CD4-positive, alpha-beta T cell treated with Interleukin-6 at 100 ng/mL for 8 hours (primary cell): ENCODE results near the gene TTLL1.
"Not testable (repeated sequence)": the region's sequence is repeated elsewhere in the genome, so short reads cannot be mapped to it uniquely, and the experiment has no call there.

Experiments used
- DNase-seq: peaks from one replicate; pipeline ENCODE4 v3.0.0-alpha.2; 2020; ENCODE audit warnings: mixed read lengths, low spot score

TTLL1 gene

DNA sequence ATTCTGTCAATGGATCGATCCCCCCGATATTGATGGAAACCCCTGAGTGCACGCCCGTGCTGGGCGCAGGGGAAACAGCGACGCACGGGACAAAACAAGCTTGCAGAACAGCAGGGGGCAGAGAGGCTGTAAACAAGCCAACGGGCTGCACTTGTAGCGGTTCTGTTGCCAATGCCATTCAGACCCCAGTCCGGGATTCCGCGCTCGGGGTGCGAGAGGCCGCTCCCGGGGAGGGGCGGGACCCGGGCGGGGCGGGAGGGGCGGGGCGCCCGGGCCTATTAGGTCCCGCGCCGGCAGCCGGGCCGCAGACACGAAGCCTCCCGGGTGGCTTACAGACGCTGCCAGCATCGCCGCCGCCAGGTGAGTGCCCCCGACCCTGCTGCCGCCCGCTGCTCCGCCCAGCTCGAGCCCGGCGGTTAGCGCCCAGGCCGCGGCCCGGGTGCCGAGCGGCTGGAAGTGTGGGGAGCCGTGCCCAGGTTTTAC is 21.3 kb upstream of the TTLL1 start, which contains the start of gene BIK:
Gene BIK (plus strand): TSS at position 307 of the 483 bp plus-strand sequence. CDS start 13,273 bp downstream, outside the sequence.
- peak; percentile 35 for DNase-seq

DNA sequence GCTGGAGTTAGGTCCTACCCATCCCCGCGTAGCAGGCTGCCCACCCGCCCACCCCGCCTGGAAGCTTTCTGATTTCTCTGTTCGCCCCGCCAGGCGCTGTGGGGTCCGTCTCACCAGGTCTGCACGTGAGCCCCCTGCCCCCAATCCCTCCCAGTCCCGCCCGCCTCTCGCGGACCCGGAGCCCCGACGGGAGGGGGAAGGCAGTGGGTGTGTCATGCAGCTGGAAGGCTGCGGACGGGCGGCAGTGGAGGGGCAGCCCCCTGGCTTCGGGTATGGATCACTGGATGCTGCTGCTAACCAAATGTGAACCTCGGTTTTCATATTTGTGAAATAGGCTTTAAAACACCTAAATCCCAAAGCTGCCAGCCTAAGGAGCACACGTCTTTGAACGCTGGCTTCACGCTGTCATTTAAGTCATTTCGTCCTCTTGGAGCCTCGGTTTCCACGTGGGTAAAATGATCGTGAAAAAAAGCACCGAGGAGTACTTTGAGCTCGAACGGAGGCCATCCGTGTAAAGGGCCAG is 20.8 kb upstream of the TTLL1 start:
- DNase-seq, result no peak

DNA sequence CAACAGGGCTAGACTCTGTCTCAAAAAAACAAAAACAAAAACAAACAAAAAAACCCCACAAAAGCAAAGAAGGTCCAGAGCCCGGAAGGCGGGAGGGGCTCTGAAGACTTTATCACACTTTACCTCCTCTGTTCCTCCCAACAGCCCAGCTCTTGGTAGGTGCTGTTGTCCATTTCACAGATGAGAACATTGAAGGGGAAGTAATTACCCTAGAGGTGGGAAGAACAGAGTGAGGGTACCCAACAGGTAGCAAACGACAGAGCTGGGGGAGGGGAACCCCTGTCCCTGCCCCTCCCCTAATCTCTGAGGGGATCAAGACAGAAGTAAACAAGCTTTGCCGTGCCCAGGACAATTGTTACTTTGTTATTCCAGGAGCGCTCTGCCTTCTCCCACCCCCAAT is 20.3 kb upstream of the TTLL1 start:
- no peak for DNase-seq

DNA sequence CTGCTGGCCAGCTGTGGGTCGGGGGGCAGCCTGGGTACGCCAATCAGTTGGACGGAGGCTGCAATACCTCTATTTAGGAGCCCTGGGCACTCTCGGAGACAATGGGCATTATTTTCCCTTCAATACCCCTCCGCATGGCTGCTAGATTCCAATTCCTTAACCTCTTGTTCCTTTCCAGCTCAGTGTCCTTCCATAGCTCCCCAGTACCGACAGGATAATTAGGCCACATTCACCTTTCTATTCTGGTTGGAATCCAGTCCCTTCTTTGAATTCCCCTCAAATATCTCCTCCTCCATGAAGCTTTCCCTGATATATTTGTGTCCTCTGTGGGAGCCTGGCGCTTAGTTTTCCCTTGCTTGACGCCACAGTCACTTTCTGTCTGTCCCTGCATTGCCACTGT is 17.1 kb upstream of the TTLL1 start:
- no peak for DNase-seq

DNA sequence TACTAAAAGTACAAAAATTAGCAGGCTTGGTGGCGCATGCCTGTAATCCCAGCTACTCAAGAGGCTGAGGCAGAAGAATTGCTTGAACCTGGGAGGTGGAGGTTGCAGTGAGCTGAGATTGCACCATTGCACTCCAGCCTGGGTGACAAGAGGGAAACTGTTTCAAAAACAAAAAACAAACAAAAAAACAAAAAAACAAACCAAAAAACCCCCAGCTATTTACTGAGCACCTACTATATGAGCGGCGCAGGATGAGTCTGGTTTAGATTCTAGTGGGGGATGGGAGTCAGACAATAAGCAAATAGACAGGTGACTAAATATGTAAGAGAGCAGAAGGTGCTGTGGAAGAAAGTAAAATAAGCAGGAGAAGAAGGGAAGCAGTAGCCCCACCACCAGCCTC is 15.8 kb upstream of the TTLL1 start:
- not testable (repeated sequence) for DNase-seq

DNA sequence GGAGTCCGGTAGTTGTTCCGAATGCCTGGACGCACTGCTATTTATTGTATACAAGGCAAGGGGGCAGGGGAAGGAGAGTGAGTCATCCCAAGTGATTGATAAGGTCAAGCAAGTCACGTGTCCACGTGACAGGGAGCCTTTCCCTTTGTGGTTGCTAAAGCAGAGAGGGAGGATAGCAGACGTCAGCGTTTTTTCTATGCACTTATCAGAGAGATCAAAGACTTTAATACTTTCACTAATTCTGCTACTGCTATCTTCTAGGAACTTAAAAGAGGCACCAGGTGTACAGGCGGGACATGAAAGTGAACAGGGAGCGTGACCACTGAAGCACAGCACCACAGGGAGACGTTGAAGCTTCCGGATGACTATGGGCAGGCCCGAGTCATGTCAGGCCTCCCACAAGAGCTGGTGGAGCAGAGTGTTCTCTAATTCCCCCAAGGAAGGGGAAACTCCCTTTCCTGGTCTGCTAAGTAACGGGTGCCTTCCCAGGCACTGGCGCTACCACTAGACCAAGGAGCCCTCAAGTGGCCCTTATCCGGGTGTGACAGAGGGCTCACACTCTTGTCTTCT is 14.9 kb upstream of the TTLL1 start:
- not testable (repeated sequence) for DNase-seq

DNA sequence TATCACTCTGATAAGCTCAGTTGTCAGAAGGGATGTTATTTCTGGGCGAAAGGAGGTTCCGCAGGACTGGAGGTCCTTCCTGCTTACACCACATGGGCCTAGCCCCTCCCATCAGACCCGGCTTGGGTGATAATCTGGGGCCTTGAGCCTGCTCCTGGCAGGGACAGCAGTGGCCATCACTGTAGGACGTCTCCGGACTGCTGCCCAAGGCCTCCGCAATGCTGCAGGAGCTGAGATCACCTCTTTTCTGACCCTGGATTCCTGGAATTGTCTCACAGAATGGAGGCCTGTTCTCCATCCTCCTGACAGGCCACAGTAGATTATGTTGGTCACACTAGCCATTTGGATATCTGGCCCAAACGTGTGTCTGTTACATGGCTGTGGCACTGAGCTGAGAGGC is 12.1 kb upstream of the TTLL1 start:
- no peak for DNase-seq

DNA sequence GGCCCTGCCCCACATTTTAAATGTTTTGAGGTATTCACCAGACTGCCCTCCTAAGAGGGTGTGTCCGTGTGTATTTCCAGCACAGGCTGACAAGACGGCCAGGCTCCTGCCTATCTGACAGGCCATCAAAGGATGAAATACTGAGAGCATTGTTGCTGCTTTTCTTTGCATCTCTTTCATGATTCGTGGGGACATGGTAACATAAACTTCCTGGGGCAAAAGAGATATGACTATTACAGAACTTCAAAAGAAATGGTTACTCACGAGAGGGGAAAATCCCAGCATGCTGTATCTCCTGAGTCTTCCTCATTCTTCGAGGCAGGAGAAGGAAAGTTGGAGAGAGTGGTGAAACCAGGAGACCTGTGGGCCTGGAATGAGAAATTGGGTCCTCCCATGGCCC is 11.0 kb upstream of the TTLL1 start:
- no peak for DNase-seq

DNA sequence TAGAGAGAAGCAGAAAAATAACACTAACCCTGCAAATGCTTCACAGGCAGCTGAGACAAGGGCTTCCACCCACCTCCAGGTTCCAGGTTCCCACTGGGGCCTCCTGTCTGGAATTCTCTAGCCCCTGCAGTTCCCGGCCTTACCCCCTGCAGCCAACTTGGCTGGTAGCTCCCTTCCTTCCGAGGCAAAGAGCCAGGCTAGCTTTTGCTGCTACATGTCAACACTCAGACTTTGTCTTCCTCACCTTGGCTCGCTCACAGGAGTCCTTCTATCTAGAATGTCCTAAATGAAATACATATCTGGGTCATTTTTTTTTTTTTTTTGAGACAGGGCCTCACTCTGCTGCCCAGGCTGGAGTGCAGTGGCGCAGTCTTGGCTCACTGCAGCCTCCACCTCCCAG is 9.9 kb upstream of the TTLL1 start:
- no peak for DNase-seq

DNA sequence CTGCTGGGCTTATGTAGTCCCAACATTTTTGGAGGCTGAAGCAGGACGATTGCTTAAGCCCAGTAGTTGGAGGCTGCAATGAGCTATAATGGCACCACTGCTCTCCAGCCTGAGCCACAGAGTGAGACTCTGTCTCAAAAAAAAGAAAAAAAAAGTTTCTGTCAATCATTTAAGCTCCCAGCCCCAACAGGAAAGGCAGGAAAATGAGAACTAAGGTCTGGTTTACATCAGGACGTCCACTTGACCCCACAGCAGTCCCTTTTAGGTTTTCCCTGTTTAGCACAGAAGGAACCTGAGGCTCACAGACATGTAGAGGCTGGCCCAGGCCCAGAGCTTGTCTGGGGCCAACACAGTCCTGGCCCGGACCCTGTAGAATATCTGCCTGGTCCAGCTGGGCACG is 9.2 kb upstream of the TTLL1 start:
- no peak for DNase-seq

DNA sequence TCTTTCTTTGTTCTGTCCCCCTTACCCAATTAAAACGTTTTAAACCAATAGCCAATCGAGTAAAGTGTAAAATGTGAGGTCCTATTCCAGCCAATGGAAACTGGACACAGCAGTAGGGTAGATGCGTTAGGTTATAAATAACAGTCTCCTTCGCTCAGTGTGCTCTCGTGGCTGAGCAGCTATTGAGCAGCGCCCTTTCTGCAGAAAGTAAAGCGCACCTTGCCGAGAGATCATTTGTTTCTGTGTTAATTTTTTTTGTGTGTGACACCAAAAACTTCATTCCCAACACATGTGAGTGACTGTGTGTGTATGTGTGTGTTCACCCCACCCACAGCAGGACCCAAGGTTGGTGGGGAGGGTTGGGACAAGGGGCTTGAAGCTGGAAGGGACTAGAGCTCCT is 7.2 kb upstream of the TTLL1 start:
- DNase-seq, result no peak

DNA sequence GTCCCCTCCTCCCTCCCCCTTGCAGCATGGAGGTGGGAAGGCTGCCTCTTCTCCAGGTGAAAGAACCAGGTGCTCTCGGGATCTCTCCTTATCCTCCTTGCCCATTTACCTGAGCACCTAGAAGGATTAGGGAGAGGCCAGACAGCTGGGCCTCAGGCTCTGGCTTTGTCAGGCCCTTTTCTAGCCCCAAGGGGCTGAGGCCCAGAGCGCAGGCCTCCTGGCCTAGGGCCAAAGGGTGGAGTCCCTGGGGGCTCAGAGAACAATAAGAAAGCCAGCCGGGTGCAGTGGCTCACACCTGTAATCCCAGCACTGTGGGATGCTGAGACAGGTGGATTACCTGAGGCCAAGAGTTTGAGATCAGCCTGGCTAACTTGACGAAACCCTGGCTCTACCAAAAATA is 5.4 kb upstream of the TTLL1 start:
- DNase-seq, result no peak

DNA sequence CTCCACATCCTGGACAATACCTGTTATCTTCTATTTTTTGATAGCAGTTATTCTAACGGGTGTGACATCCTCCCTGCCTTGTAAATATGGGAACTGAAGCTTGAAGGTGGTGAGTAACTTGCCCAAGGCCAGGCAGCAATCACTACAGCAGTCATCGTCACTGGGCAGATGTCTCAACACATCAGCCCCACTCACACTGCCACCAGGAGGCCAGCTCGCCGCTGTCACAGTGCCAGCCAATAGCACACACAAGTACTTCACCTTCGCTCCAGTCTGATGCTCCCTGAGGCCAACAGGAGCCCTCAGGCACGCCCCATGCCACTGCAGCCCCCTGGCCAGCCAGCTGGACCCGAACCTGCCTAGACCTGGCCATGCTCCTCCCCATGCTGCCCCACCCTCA is 4.9 kb upstream of the TTLL1 start:
- DNase-seq, result no peak

DNA sequence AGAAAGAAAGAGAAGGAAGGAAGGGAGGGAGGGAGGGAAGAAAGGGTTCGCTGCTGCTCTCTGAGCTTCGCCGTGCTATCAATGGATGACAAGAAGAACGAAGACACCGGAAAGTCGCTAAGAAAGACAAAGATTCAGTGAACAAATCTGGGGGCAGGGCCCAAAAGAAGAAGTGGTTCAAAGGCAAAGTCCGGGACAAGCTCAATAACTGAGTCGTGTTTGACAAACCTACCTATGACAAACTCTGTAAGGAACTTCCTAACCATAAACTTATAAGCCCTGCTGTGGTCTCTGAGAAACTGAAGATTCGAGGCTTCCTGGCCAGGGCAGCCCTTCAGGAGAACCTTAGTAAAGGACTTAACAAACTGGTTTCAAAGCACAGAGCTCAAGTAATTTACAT is 2.9 kb upstream of the TTLL1 start:
- DNase-seq, result no peak

DNA sequence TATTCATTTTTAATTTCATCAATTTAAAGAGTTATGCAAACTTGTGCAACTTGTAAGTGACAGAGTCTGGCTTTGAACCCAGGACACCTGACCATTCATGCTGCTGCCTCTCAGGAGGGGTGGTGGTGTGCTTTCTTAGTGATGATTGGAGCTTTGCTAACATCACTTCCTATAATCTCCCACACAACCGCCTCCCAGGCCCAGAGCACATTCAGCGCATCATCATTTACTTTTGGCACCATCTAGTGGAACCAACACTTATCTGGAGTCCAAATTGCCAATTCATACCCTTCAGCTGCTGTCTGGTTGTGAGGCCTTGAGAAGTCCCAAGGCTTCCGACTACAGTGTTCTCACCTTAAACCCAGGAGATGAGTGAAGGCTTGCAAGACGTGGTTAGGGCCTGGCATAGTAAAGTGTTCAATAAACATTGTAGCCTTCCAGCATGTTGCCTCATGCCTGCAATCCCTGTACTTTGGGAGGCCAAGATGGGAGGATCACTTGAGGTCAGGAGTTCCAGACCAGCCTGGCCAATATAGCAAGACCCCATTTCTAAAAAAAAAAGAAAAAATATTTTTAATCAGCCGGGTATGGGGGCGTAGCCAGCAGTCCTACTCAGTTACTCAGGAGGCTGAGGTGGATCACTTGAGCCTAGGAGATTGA is 1.1 kb upstream of the TTLL1 start:
- DNase-seq, result peak; percentile 45

DNA sequence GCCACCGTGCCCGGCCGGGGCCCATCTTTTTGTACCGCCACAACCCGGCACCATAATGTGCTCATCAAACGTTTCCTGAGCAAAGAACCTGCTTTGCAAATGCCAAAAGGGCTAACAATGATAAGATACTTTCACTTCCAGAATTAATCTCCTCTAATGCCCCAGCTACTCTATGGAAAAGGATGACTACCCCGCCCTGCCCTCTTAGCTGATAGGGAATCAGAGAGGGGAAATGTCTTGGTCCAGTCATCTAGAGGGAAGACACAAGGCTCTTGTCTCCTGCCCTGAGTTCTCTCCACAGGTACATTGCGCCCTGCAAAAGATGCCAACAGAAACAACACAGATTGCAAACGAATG is 586 bp downstream of the TTLL1 start:
- DNase-seq, result no peak

DNA sequence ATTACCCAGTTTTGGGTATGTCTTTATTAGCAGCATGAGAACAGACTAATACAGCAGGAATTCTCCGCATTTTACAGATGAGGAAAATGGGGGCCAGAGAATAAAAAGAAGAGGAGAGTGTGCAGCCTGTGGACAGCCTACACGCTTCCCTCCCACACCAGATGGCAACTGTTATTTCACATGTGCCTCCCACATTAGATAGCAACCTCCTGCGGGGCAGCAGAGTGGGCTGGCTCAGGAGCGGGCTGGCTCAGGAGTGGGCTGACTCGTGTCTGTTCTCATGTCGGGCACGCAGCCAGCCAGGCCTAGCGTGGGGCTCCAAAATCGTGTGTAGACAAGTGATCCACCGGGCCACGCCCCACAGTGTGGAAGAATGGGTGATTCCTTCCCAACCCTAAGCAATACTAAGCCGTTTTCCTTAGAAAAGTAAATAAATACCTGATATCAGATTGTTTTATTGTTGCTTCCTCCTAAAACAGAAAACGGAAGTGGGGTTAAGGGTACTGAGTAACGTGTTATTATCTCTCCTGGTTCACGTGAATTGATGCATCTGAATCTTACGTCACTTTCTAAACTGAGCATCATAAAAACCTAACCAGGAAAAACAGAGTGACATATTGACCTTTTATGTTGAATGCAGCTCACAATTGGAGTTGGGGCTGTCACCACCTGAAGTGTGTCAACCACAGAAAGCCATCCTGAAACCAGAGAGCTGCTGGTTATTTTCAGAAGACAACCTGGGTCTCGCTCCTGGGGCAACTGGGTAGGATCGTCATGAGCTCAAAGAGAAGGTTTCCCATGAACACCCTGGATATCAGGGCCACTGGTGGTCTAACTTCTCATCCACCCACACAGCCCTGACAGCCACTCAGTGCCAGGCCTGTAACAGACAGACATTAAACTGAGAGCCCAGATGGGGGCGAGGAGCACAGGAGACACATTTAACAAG is 3.3 kb downstream of the TTLL1 start:
- no peak for DNase-seq

DNA sequence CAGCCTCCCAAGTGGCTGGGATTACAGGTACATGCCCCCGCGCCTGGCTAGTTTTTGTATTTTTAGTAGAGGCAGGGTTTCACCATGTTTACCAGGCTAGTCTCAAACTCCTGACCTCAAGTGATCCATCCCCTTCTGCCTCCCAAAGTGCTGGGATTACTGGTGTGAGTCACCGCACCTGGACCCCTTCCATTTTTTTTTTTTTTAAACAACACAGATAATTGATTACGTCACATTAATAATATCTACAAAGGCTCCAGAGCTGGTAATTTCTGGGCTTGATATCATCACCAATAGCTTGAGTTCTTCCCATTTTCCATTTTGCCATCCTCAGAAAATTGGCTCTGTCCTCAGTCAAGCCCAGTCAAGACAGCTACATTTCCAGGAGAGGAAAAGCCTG is 7.2 kb downstream of the TTLL1 start:
- DNase-seq, result no peak

DNA sequence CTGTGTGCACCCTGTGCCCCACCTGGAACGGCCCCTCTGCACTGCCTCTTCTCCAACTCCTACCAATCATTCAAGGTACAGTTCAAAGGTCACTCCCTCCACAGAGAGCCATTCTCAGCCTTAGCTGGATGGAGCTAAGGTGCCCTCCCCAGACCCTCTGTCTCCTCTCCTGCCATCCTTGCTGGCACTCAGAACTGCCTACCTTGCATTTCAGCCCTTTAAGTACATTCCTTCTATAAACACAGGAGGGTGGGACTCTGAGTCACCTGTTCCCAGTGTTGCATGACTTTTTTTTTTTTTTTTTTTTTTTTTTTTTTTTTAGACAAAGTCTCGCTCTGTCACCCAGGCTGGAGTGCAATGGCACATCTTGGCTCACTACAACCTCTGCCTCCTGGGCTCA is 8.6 kb downstream of the TTLL1 start:
- DNase-seq, result no peak

DNA sequence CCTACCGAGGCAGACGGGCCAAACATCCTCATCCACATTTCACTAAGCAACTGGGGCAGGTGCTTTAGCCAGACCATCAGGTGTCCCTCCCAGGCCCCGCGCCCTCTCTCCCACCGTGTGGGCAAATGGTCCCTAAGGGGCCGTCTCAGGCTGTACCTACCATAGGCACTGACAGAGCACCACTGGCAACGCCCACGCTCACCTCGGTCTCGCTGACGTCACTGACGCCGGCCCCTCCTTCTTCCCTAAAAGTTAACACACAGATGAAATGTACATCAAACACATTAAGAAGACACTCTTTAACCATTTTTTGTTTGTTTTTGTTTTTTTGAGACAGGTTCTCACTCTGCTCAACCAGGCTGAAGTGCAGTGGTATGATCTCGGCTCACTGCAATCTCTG is 9.4 kb downstream of the TTLL1 start:
- no peak for DNase-seq

DNA sequence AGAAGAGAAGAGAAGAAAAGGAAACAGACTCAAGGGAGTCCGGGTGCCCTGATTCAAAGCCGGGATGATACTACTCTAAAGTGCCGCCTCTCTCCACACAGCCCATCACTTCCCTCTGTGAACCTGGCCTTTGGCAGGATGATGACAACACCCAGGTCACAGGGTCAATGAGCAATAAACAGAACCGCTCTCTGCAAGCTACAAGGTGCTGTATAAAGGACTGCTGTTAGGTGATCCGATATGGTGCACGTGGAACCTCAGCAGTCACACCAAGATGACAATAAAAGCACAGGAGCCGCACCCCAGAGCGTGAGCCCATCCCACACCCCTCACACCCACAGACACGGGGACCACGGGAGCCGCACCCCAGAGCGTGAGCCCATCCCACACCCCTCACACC is 10.7 kb downstream of the TTLL1 start:
- no peak for DNase-seq

DNA sequence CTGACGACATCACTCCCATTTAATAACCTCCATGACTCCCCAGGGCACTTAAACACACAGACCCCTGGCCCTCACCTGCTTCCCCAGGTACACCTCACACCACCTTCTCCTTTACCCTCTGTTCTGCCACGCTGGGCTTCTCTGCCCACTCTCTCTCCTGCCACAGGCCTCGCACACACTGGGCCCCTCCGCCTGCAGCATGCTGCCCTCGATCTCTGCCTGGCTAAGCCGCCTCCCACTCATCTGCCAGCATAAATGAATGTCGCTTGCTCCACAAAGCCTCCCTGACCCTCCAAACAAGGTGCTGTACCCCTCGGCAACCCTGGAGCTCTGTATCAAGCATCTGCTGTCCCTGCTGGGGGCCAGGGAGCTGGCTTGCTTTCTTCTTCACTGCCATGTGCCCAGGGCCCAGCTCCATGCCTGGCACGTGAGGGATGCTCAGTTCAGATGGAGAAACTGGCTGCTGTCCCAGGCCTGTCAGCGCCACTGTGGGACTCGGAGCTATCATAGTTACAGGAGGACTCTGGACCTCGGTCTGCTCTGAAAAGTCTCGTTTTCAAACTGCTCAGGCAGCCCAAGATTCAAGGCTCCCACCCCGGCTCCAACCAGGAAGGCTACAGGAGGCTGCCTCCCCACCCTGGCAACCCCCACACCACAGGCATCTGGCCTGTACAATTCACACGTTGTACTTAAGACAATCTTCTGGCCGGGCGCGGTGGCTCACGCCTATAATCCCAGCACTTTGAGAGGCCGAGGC is 11.9 kb downstream of the TTLL1 start:
- no peak for DNase-seq
